B cell (primary cell): ENCODE data around the gene CLIC2. TPM values are rescaled to one million over a fixed set of nuclear protein-coding genes. Genes with fewer than 3 reads are reported as not detected.

Experiments
- ATAC-seq: fragments of 200-7000 bp; cut with Tn5 transposase; one replicate; pipeline ENCODE4 v1.10.0; 2021; ENCODE audit warnings: low read depth, mild to moderate bottlenecking, moderate number of reproducible peaks, moderate library complexity
- CTCF ChIA-PET: fragments of 350-600 bp; sonication (Branson Sonifier 250); formaldehyde crosslinking; loops from one replicate; lab custom pipeline; 2021; ENCODE audit warnings: antibody characterized with exemption, inconsistent platforms; lab: Charles Lee
- POLR2A ChIA-PET: fragments of 350-600 bp; sonication (Branson Sonifier 250); formaldehyde crosslinking; loops from one replicate; lab custom pipeline; 2021; ENCODE audit warnings: antibody characterized with exemption; lab: Charles Lee
- DNase-seq: peaks from one replicate; pipeline ENCODE4 v3.0.0; 2013
- H2AFZ ChIP-seq: 2 replicates; pipeline ENCODE4 v1.6.1; 2012; ENCODE audit warnings: mild to moderate bottlenecking, low read depth, low read length; ENCODE audit not compliant: insufficient read depth, poor library complexity, severe bottlenecking
- H3K27ac ChIP-seq, 2 donors: 1 replicate in 1 of 2; 2 replicates in 1 of 2; pipeline ENCODE4 v1.5.1; 2012 to 2013; ENCODE audit warnings: low read length in 2 of 2, mild to moderate bottlenecking in 2 of 2, moderate library complexity in 1 of 2
- H3K27me3 ChIP-seq, 4 experiments: fragments of 200-600 bp in 1 of 4; sonication (generic) in 1 of 4; replicated peaks in 1 of 4; 1 replicate in 2 of 4; 2 replicates in 2 of 4; pipeline versions ENCODE4 v1.6.1 to v1.7.0; 2013 to 2016; ENCODE audit warnings: low read length in 3 of 4, mild to moderate bottlenecking in 2 of 4, mixed read lengths in 1 of 4, moderate library complexity in 1 of 4; ENCODE audit not compliant: insufficient read depth in 4 of 4, control insufficient read depth in 3 of 4; ENCODE audit errors: control extremely low read depth in 1 of 4
- H3K36me3 ChIP-seq, 2 experiments: replicated peaks in 1 of 2; 1 replicate in 1 of 2; 2 replicates in 1 of 2; pipeline versions ENCODE4 v1.6.1 to v1.7.1; 2013; ENCODE audit warnings: low read length in 1 of 2; ENCODE audit not compliant: insufficient read depth in 2 of 2, control insufficient read depth in 1 of 2; ENCODE audit errors: control extremely low read depth in 1 of 2, extremely low read depth in 1 of 2
- H3K4me1 ChIP-seq, 2 donors: fragments of 200-600 bp in 1 of 2; sonication (generic) in 1 of 2; 1 replicate in 1 of 2; 2 replicates in 1 of 2; pipeline versions ENCODE4 v1.5.1 to v1.6.1; 2013 to 2017; ENCODE audit warnings: low read length in 2 of 2; ENCODE audit not compliant: control insufficient read depth in 2 of 2, insufficient read depth in 2 of 2
- H3K4me2 ChIP-seq: replicated peaks from 2 replicates; pipeline ENCODE3; 2012; ENCODE audit warnings: mild to moderate bottlenecking, low read depth, low read length; ENCODE audit not compliant: poor library complexity, severe bottlenecking
- H3K4me3 ChIP-seq, 5 experiments: fragments of 200-600 bp in 1 of 5; sonication (generic) in 1 of 5; 1 replicate in 3 of 5; 2 replicates in 2 of 5; pipeline versions ENCODE4 v1.5.1 to v1.7.0; 2011 to 2016; ENCODE audit warnings: low read length in 4 of 5, mild to moderate bottlenecking in 4 of 5, low read depth in 2 of 5, control low read depth in 1 of 5, moderate library complexity in 1 of 5; ENCODE audit not compliant: insufficient read depth in 1 of 5; ENCODE audit errors: control extremely low read depth in 1 of 5, extremely low read depth in 1 of 5
- H3K79me2 ChIP-seq: fragments of 200-600 bp; sonication (generic); one replicate; pipeline ENCODE4 v1.6.0; 2016; ENCODE audit warnings: low read length; ENCODE audit not compliant: control insufficient read depth, insufficient read depth
- H3K9ac ChIP-seq: fragments of 200-600 bp; sonication (generic); 2 replicates; pipeline ENCODE4 v1.6.1; 2017; ENCODE audit warnings: mild to moderate bottlenecking, low read length, moderate library complexity
- H3K9me3 ChIP-seq, 3 donors: one replicate each; pipeline versions ENCODE4 v1.6.1 to v1.7.1; 2013; ENCODE audit warnings: low read length in 2 of 3; ENCODE audit not compliant: control insufficient read depth in 2 of 3, insufficient read depth in 1 of 3; ENCODE audit errors: control extremely low read depth in 1 of 3
- H4K20me1 ChIP-seq: 2 replicates; pipeline ENCODE4 v1.6.0; 2012; ENCODE audit warnings: mild to moderate bottlenecking, low read length; ENCODE audit not compliant: insufficient read depth, control insufficient read depth, poor library complexity, severe bottlenecking
- H3K27ac Mint-ChIP-seq: one replicate; pipeline ENCODE4 v1.8.0; 2021; ENCODE audit warnings: mixed read lengths
- H3K27me3 Mint-ChIP-seq: one replicate; pipeline ENCODE4 v1.8.0; 2021; ENCODE audit warnings: mixed read lengths
- H3K4me1 Mint-ChIP-seq: one replicate; pipeline ENCODE4 v1.8.0; 2021; ENCODE audit warnings: mixed read lengths
- H3K4me3 Mint-ChIP-seq: one replicate; pipeline ENCODE4 v1.8.0; 2021; ENCODE audit warnings: mixed read lengths
- H3K9me3 Mint-ChIP-seq: one replicate; pipeline ENCODE4 v1.8.0; 2022; ENCODE audit warnings: mixed read lengths; ENCODE audit not compliant: insufficient read depth
- EZH2 ChIP-seq: IDR thresholded peaks from 2 replicates; pipeline ENCODE4 v1.6.1; 2012; ENCODE audit warnings: borderline replicate concordance, low read depth, mild to moderate bottlenecking, moderate library complexity, low read length; ENCODE audit not compliant: insufficient read depth, poor library complexity, severe bottlenecking
- WGBS: methylation state at CpG from one replicate; pipeline ENCODE4 v1.1.5; 2013; ENCODE audit warnings: missing lambda C conversion rate; ENCODE audit not compliant: insufficient coverage; 5-methylcytosine and 5-hydroxymethylcytosine counted together
- intact Hi-C: fragments of 100-400 bp; cut with micrococcal nuclease; formaldehyde crosslinking; loops from one replicate; pipeline ENCODE4 v1.10.0; 2022
- polyA plus RNA-seq: library from polyadenylated mRNA; depleted of rRNA; stranded (reverse); fragments of >200 nt; gene quantifications from 2 replicates; pipeline ENCODE4 v1.2.3, GENCODE V29; 2012
- total RNA-seq, 2 donors: library from RNA; stranded (reverse); fragments of 120-200 nt in 1 of 2; gene quantifications; 1 replicate in 1 of 2; 2 replicates in 1 of 2; pipeline versions ENCODE4 v1.2.3 to v1.2.4, GENCODE V29; 2013 to 2022
- TF ChIP-seq, protein P1 (sequence below): fragments of 200-600 bp; IDR thresholded peaks from one replicate; pipeline ENCODE4 v1.8.0; 2022; ENCODE audit warnings: antibody characterized with exemption, mild to moderate bottlenecking

CLIC2 gene
- total and polyA plus RNA-seq, 2 donors (not counting 1 experiment from before 2014, with no cell fraction given): 0.15 to 0.16 TPM

GRCh38 chrX:155329293-155329692 lies 5.1 kb downstream of the CLIC2 start:
- no peak overlapping the region for H3K4me3 ChIP-seq
- no peak overlapping the region for H3K9ac ChIP-seq
- no peaks in the 10 kb centered on the region for H3K9me3 ChIP-seq
- H3K36me3 ChIP-seq: no peaks in the 10 kb centered on the region
- Mint-ChIP-seq H3K4me3 (no peak overlapping the region), H3K9me3 (peaks cover 2% of the 10 kb centered on the region), H3K27ac (no peak overlapping the region), H3K4me1 (no peaks in the 10 kb centered on the region), H3K27me3 (peaks cover 7% of the 10 kb centered on the region)
- ATAC-seq: no peak
- ChIA-PET POLR2A (no interaction called here), CTCF (interaction anchor here (0.6 kb wide), 1 partner anchor 239 kb away, joined by 3 read pairs; no protein-coding TSS in a partner anchor)
- no peaks in the 10 kb centered on the region for H4K20me1 ChIP-seq
- no peak overlapping the region for H3K27ac ChIP-seq
- H3K4me1 ChIP-seq: no peaks in the 10 kb centered on the region
- no peaks in the 10 kb centered on the region for H3K27me3 ChIP-seq
- no CpG with 5 or more reads among the region's 4 CpGs for WGBS
- no peak for DNase-seq
- intact Hi-C loops: no loop called here
- H3K79me2 ChIP-seq: no peaks in the 10 kb centered on the region
- no peak overlapping the region for H2AFZ ChIP-seq
- TF ChIP-seq EZH2: no peak
- TF ChIP-seq, protein P1, sequence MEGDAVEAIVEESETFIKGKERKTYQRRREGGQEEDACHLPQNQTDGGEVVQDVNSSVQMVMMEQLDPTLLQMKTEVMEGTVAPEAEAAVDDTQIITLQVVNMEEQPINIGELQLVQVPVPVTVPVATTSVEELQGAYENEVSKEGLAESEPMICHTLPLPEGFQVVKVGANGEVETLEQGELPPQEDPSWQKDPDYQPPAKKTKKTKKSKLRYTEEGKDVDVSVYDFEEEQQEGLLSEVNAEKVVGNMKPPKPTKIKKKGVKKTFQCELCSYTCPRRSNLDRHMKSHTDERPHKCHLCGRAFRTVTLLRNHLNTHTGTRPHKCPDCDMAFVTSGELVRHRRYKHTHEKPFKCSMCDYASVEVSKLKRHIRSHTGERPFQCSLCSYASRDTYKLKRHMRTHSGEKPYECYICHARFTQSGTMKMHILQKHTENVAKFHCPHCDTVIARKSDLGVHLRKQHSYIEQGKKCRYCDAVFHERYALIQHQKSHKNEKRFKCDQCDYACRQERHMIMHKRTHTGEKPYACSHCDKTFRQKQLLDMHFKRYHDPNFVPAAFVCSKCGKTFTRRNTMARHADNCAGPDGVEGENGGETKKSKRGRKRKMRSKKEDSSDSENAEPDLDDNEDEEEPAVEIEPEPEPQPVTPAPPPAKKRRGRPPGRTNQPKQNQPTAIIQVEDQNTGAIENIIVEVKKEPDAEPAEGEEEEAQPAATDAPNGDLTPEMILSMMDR: no peak
- no peak overlapping the region for H3K4me2 ChIP-seq

DNA sequence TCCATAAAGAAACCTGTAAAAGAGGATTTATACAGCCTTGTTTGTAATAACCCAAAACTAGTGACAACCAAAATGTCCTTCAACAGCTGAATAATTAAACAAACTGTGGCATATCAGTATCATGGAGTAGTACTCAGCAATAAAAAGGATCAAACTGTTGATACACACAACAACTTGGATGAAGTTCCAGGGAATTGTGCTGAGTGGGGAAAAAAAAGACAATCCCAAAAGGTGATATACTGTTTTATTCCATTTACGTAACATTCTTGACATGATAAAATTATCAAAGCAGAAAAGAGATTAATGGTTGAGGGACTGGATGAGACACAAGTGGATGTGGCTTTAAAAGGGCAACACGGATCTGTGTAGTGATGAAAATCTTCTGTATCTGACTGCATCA lies 7.8 kb downstream of the CLIC2 start:
- Mint-ChIP-seq H3K4me1 (no peaks in the 10 kb centered on the region), H3K27me3 (peaks cover 13% of the 10 kb centered on the region), H3K27ac (no peak overlapping the region), H3K4me3 (no peak overlapping the region), H3K9me3 (peaks cover 2% of the 10 kb centered on the region)
- H2AFZ ChIP-seq: no peak overlapping the region
- no peaks in the 10 kb centered on the region for H3K27me3 ChIP-seq
- no peak overlapping the region for H3K9ac ChIP-seq
- H3K79me2 ChIP-seq: no peaks in the 10 kb centered on the region
- TF ChIP-seq, protein P1: no peak
- TF ChIP-seq EZH2: no peak
- no CpG with 5 or more reads among the region's 2 CpGs for WGBS
- no peak overlapping the region for H3K4me2 ChIP-seq
- CTCF ChIA-PET: no interaction called here
- POLR2A ChIA-PET: no interaction called here
- no peaks in the 10 kb centered on the region for H4K20me1 ChIP-seq
- no peak overlapping the region for H3K27ac ChIP-seq
- ATAC-seq: no peak
- DNase-seq: no peak
- intact Hi-C loops: no loop called here
- H3K9me3 ChIP-seq: no peaks in the 10 kb centered on the region
- no peak overlapping the region for H3K4me3 ChIP-seq
- H3K4me1 ChIP-seq: no peaks in the 10 kb centered on the region
- H3K36me3 ChIP-seq: no peaks in the 10 kb centered on the region
